GM20000 (cell line): ENCODE results near the gene AKR7A2.
A peak's percentile ranks its signal among the peaks of the same experiment; 100 is the strongest.

ENCODE experiments used
- DNase-seq: peaks from one replicate; pipeline ENCODE4 v3.0.0; 2012; ENCODE audit warnings: low spot score
- CTCF ChIP-seq: IDR thresholded peaks from 2 replicates; pipeline ENCODE4 v1.5.1; 2012; ENCODE audit warnings: mild to moderate bottlenecking, control low read depth; ENCODE audit errors: extremely low read depth, missing control alignments

AKR7A2 gene

GRCh38 chr1:19324665-19324990, 12.7 kb upstream of the AKR7A2 start:
- no peak for DNase-seq
- no peak for TF ChIP-seq CTCF

- DNase-seq = no peak
- TF ChIP-seq CTCF = no peak
Observed at GRCh38 chr1:19323987-19324664, 12.2 kb upstream of the AKR7A2 start.

GRCh38 chr1:19322481-19322880, 10.5 kb upstream of the AKR7A2 start:
- DNase-seq = no peak
- no peak for TF ChIP-seq CTCF

DNA sequence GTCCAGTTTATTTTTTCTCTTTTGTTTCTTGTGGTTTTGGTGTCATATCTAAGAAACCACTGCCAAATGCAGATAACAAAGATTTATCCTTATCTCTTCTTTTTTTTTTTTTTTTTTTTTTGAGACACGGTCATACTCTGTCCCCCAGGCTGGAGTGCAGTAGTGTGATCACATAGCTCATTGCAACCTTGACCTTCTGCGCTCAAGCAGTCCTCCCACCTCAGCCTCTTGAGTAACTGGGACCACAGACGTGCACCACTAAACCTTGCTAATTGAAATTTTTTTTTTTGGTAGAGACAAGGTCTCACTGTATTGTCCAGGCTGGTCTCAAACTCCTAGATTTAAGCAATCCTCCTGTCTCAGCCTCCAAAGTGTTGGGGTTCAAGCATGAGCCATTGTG, 9.1 kb upstream of the AKR7A2 start:
- TF ChIP-seq CTCF = no peak
- DNase-seq = no peak

DNA sequence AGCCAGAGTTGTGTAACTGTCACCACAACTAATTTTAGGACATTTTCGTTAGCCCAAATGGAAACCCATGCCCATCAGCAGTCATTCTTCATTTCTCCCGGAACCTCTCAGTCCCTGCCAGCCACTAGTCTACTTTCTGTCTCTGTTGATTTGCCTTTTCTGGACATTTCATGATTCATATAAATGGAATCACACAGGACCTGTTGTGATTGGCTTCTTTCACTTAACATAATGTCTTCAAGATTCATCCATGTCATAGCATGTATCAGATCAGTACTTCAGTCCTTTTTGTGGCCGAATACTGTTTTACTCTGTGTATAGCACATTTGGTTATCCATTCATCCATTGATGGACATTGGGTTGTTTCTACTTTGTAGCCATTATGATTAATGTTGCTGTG, 7.3 kb upstream of the AKR7A2 start:
- TF ChIP-seq CTCF = no peak
- no peak for DNase-seq

GRCh38 chr1:19317126-19317910, 5.4 kb upstream of the AKR7A2 start:
- no peak for DNase-seq
- TF ChIP-seq CTCF = no peak

GRCh38 chr1:19315378-19316198, 3.6 kb upstream of the AKR7A2 start:
- peak; percentile 65 for DNase-seq
- no peak for TF ChIP-seq CTCF
